WTC11 (cell line): Measurements from ENCODE around the gene KDM2A.

Experiments
- ATF2 ChIP-seq: sonication (generic); formaldehyde crosslinking; IDR thresholded peaks from 2 replicates; pipeline ENCODE4 v1.8.1; 2022; ENCODE audit warnings: low read depth, missing genetic modification reagents, borderline replicate concordance
- CTCF ChIP-seq: fragments of 200-600 bp; IDR thresholded peaks from 2 replicates; pipeline ENCODE4 v1.8.0; 2022; ENCODE audit warnings: antibody characterized with exemption
- JUN ChIP-seq: sonication (generic); formaldehyde crosslinking; IDR thresholded peaks from 2 replicates; pipeline ENCODE4 v1.8.0; 2023; ENCODE audit warnings: mild to moderate bottlenecking, missing genetic modification reagents
- NFYB ChIP-seq: sonication (generic); formaldehyde crosslinking; conservative IDR thresholded peaks from 2 replicates; pipeline ENCODE4 v1.8.0; 2022; ENCODE audit warnings: low read depth, missing genetic modification reagents
- RELA ChIP-seq: sonication (generic); formaldehyde crosslinking; IDR thresholded peaks from 2 replicates; pipeline ENCODE4 v1.8.1; 2022; ENCODE audit warnings: missing genetic modification reagents, mild to moderate bottlenecking, borderline replicate concordance
- TCF7 ChIP-seq: sonication (generic); formaldehyde crosslinking; IDR thresholded peaks from 2 replicates; pipeline ENCODE4 v1.8.0; 2022; ENCODE audit warnings: mild to moderate bottlenecking, low read depth, missing genetic modification reagents, moderate library complexity
- ZNF232 ChIP-seq: sonication (generic); formaldehyde crosslinking; IDR thresholded peaks from 2 replicates; pipeline ENCODE4 v1.8.0; 2022; ENCODE audit warnings: mild to moderate bottlenecking, missing genetic modification reagents
- ZNF416 ChIP-seq: fragments of 250-450 bp; sonication (Bioruptor Pico); IDR thresholded peaks from 2 replicates; pipeline ENCODE4 v1.9.0; 2021; ENCODE audit warnings: mild to moderate bottlenecking, inconsistent platforms

- no peak for TF ChIP-seq NFYB (CRISPR knock-in tag)
- TF ChIP-seq ATF2 (CRISPR knock-in tag) = no peak
- TF ChIP-seq CTCF = no peak
- no peak for TF ChIP-seq RELA (CRISPR knock-in tag)
- TF ChIP-seq JUN (CRISPR knock-in tag) = no peak
- TF ChIP-seq ZNF416 (CRISPR knock-in tag) = no peak
- no peak for TF ChIP-seq ZNF232 (CRISPR knock-in tag)
- TF ChIP-seq TCF7 (CRISPR knock-in tag) = no peak
These were observed 187.9 kb downstream of the KDM2A start for GRCh38 chr11:67306769-67307544.
